ENCODE results near the gene ZFAND3. TPM values are rescaled to one million over a fixed set of nuclear protein-coding genes. Genes with fewer than 3 reads are reported as not detected.

The ZFAND3 gene
- total RNA-seq, 4 donors from 2014 or later = 45.0 to 55.2 (median 49.5) TPM

DNA sequence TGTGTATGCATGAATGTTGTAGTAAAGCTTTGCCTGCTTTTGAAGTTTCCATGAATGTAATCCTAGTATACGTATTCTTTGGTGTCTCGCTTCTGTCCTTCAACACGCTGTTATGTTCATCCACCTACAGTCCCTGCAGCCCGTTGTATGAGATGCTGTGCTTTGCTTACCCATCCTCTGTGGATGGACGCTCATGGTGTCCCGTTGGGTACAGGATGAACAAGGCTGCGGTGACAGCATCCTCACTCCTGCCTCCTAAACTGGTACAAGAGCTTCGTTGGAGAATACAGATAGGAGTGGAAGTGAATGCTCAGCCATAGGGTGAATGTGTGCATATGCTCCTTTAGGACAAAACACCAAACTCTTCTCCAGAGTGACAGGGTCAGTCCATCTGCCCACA is 366.2 kb downstream of the ZFAND3 start:
- Histone ChIP-seq H3K36me3 (no peaks in the 10 kb centered on the region), H3K4me3 (no peak overlapping the region), H3K4me1 (no peaks in the 10 kb centered on the region), H3K27me3 (no peaks in the 10 kb centered on the region), H3K9me3 (no peaks in the 10 kb centered on the region), H3K27ac (no peak overlapping the region)
- ATAC-seq (no peak), DNase-seq (no peak)
- TF ChIP-seq, protein P1, sequence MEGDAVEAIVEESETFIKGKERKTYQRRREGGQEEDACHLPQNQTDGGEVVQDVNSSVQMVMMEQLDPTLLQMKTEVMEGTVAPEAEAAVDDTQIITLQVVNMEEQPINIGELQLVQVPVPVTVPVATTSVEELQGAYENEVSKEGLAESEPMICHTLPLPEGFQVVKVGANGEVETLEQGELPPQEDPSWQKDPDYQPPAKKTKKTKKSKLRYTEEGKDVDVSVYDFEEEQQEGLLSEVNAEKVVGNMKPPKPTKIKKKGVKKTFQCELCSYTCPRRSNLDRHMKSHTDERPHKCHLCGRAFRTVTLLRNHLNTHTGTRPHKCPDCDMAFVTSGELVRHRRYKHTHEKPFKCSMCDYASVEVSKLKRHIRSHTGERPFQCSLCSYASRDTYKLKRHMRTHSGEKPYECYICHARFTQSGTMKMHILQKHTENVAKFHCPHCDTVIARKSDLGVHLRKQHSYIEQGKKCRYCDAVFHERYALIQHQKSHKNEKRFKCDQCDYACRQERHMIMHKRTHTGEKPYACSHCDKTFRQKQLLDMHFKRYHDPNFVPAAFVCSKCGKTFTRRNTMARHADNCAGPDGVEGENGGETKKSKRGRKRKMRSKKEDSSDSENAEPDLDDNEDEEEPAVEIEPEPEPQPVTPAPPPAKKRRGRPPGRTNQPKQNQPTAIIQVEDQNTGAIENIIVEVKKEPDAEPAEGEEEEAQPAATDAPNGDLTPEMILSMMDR (IDR thresholded peaks at IDR 0.05 in 4 of 5, conservative IDR thresholded peaks at IDR 0.05 in 1 of 5) = no peak
- no peak for TF ChIP-seq POLR2A (IDR thresholded peaks at IDR 0.05)
- in situ Hi-C loops (cut with MboI; ENCODE audit: low sequenced_read_pairs in 4 of 4) (loop anchor here in 1 of 4 donors (25.0 kb wide), 1 partner anchor 302 kb away; no protein-coding TSS in a partner anchor), intact Hi-C loops (cut with DNase I; ENCODE audit: low total_unique reads) (no loop called here)

DNA sequence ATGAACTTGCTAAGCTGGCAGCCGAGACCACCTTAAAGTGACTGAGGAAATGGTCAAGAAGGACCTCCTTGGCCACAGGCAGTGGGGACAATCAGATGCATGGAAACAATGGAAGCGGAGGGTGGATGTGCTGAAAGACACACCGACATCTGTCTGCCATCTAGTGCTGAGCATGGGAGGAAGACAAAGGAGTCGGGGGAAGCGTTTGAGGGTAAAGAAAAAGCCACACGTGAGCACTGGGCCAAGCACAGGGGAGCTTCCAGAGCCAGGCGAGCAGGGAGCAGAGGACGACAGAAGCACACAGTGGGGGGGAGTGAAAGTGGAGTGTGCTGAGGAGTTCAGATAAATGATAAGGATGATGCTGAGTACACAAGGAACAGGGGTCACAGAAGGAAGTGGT is 367.8 kb downstream of the ZFAND3 start:
- H3K4me3 ChIP-seq = no peak overlapping the region
- ATAC-seq (no peak), DNase-seq (no peak)
- H3K27me3 ChIP-seq = no peaks in the 10 kb centered on the region
- in situ Hi-C loops (cut with MboI; ENCODE audit: low sequenced_read_pairs in 4 of 4) = loop anchor here in 1 of 4 donors (25.0 kb wide), 1 partner anchor 300 kb away; no protein-coding TSS in a partner anchor
- no peaks in the 10 kb centered on the region for H3K9me3 ChIP-seq
- H3K36me3 ChIP-seq = no peaks in the 10 kb centered on the region
- no peaks in the 10 kb centered on the region for H3K4me1 ChIP-seq
- H3K27ac ChIP-seq = no peak overlapping the region
- TF ChIP-seq, protein P1 (IDR thresholded peaks at IDR 0.05 in 4 of 5, conservative IDR thresholded peaks at IDR 0.05 in 1 of 5) = no peak
- TF ChIP-seq POLR2A (IDR thresholded peaks at IDR 0.05) = no peak
- intact Hi-C loops (cut with DNase I; ENCODE audit: low total_unique reads) = no loop called here

DNA sequence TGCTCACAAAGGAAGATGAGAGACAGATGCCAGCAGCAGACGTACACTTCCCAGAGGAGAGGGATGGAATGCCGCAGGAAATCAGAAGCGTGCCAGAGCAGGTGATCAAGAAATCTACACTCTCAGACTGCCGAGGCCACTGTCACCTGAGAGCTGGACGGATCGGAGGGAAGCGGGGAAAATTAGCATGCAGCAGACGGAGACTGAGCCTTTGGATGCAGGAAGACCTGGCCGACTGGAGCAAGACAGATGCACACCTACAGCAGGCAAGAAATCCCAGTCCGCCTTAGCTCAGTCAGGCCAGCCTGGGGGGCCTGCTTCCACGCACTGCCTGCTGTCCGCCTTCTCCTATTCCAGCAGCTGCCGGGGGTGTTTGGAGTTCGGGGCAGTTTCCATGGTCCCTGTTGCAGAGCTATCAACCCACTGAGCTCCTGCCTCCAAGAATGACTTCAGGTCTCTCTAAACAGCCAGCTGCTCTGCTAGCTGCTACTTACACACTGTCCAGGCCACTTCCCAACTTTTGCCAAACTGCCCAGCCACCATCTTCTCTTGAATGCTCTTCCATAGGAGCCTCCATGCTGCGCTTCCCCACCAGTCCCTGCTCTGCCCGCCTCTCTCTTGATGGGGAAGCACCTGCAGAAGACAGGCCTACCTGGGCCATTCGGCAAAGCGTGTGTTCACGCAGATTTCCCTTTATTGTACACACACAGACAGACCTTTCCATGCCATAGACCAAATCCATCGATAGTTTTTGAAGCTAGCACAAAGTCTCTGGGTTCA is 368.5 kb downstream of the ZFAND3 start:
- no peak for TF ChIP-seq POLR2A (IDR thresholded peaks at IDR 0.05)
- H3K27me3 ChIP-seq = no peaks in the 10 kb centered on the region
- H3K4me3 ChIP-seq = no peak overlapping the region
- intact Hi-C loops (cut with DNase I; ENCODE audit: low total_unique reads) = no loop called here
- H3K9me3 ChIP-seq = no peaks in the 10 kb centered on the region
- DNase-seq (no peak), ATAC-seq (no peak)
- in situ Hi-C loops (cut with MboI; ENCODE audit: low sequenced_read_pairs in 4 of 4) = loop anchor here in 1 of 4 donors (25.0 kb wide), 1 partner anchor 299 kb away; no protein-coding TSS in a partner anchor
- H3K4me1 ChIP-seq = no peaks in the 10 kb centered on the region
- no peak overlapping the region for H3K27ac ChIP-seq
- H3K36me3 ChIP-seq = no peaks in the 10 kb centered on the region

DNA sequence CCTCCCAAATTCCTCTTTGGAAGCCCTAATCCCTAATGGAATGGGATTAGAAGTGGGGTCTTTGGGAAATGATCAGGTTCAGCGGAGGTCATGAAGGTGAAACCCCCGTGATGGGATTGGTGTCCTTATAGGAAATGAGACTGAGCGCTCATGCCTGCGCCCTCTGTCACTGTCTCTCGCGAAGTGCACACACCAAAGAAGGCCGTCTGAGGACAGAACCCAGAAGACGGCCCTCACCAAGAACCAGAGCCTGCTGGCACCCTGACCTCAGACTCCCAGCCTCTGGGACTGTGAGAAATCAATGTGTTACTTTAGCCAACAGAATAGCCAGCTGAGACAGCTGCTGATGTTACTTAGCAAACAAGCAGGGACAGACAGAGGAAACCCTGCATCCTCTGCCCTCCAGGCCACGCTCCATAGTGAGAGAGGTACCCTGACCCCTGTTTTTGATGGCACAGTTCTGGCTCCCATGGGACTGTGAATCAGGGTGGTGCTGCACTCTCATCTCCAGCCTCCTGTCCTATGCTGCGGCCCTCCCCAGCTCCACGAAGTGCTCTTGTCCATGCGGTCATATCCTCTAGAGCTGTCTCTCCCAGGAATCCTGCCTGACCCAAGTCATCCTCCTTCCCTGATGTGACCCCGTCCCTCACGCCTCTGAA is 369.3 kb downstream of the ZFAND3 start:
- Histone ChIP-seq H3K27me3 (no peaks in the 10 kb centered on the region), H3K27ac (no peak overlapping the region), H3K4me1 (no peaks in the 10 kb centered on the region), H3K9me3 (no peaks in the 10 kb centered on the region), H3K36me3 (no peaks in the 10 kb centered on the region), H3K4me3 (no peak overlapping the region)
- DNase-seq (no peak), ATAC-seq (no peak)
- in situ Hi-C loops (cut with MboI; ENCODE audit: low sequenced_read_pairs in 4 of 4) = loop anchor here in 1 of 4 donors (25.0 kb wide), 1 partner anchor 298 kb away; no protein-coding TSS in a partner anchor
- TF ChIP-seq, protein P1 (IDR thresholded peaks at IDR 0.05 in 4 of 5, conservative IDR thresholded peaks at IDR 0.05 in 1 of 5) = no peak
- TF ChIP-seq POLR2A (IDR thresholded peaks at IDR 0.05) = no peak
- intact Hi-C loops (cut with DNase I; ENCODE audit: low total_unique reads) = no loop called here

DNA sequence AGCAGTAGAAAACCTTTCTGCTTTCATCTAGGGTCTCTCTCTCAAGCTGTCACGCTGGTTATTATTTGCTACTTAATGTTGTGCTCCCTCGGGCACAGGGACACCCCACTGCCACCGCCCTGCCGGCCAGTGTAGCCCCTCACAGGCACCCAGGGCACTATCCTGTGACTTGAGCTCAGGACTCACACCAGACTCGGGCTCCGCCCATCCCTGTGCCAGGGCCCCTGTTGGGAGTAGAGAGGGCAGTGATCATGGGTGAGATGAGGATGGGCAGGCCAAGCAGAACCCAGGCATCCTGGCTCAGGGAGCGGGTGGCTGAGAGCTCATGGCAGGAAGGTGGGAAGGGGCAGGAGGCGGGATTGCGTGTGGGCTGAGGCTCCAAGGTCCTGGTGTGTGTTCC is 371.9 kb downstream of the ZFAND3 start:
- Histone ChIP-seq H3K27me3 (no peaks in the 10 kb centered on the region), H3K9me3 (no peaks in the 10 kb centered on the region), H3K4me3 (no peak overlapping the region), H3K36me3 (no peaks in the 10 kb centered on the region), H3K27ac (no peak overlapping the region), H3K4me1 (no peaks in the 10 kb centered on the region)
- DNase-seq = no peak
- in situ Hi-C loops (cut with MboI; ENCODE audit: low sequenced_read_pairs in 4 of 4) (loop anchor here in 1 of 4 donors (25.0 kb wide), 1 partner anchor 296 kb away; no protein-coding TSS in a partner anchor), intact Hi-C loops (cut with DNase I; ENCODE audit: low total_unique reads) (no loop called here)
- no peak for TF ChIP-seq POLR2A (IDR thresholded peaks at IDR 0.05)
- TF ChIP-seq, protein P1 (IDR thresholded peaks at IDR 0.05 in 4 of 5, conservative IDR thresholded peaks at IDR 0.05 in 1 of 5) = no peak
- no peak for ATAC-seq

Measured in gastrocnemius medialis (tissue), 4 donors.